ENCODE measurements around the gene CIAPIN1.

GRCh38 chr16:57380671-57381462 is 66.3 kb downstream of the CIAPIN1 start:
- TF ChIP-seq CTCF (conservative IDR thresholded peaks at IDR 0.05; ENCODE audit: low read depth, low read length) (no peak), FOS (IDR thresholded peaks at IDR 0.05; ENCODE audit: low read depth, low read length) (no peak), POLR2A (IDR thresholded peaks at IDR 0.05; ENCODE audit: low read depth, low read length) (no peak), RFX5 (IDR thresholded peaks at IDR 0.05; ENCODE audit: low read depth, low read length) (no peak), BHLHE40 (IDR thresholded peaks at IDR 0.05; ENCODE audit: low read depth, low read length) (no peak), RAD21 (IDR thresholded peaks at IDR 0.05; ENCODE audit: low read length) (no peak), RCOR1 (IDR thresholded peaks at IDR 0.05; ENCODE audit: insufficient replicate concordance, low read length) (no peak), CEBPB (IDR thresholded peaks at IDR 0.05; ENCODE audit: low read depth, low read length) (no peak)
